ENCODE data around the gene ARHGAP26.

Gene ARHGAP26

GRCh38 chr5:142853682-142854081 is 83.5 kb downstream of the ARHGAP26 start:
- H3K27me3 ChIP-seq (ENCODE audit: control insufficient read depth in 1 of 2, insufficient read depth in 1 of 2, low read length in 2 of 2), result no peaks in the 10 kb centered on the region

GRCh38 chr5:142856269-142856782 is 86.1 kb downstream of the ARHGAP26 start:
- Histone ChIP-seq H3K27me3 (ENCODE audit: control insufficient read depth in 1 of 2, insufficient read depth in 1 of 2, low read length in 2 of 2) (no peaks in the 10 kb centered on the region), H3K18ac (ENCODE audit: low read depth in 1 of 2, low read length in 2 of 2) (no peak overlapping the region), H2BK15ac (ENCODE audit: low read depth, poor library complexity, severe bottlenecking) (no peak overlapping the region), H3K9me3 (ENCODE audit: control insufficient read depth, low read length) (no peaks in the 10 kb centered on the region), H2AK5ac (ENCODE audit: low read length, severe bottlenecking) (peak overlapping the region; percentile 79), H3K9ac (ENCODE audit: low read length) (no peak overlapping the region), H2BK5ac (ENCODE audit: low read depth, low read length, poor library complexity, severe bottlenecking) (no peak overlapping the region), H3K4ac (ENCODE audit: low read depth in 1 of 2, low read length in 2 of 2) (no peak overlapping the region), H3K4me1 (ENCODE audit: control insufficient read depth, insufficient read depth, low read depth, low read length) (peaks cover 12% of the 10 kb centered on the region), H3K79me1 (replicated peaks; ENCODE audit: low read length, poor library complexity, severe bottlenecking) (peaks cover 41% of the 10 kb centered on the region), H4K8ac (ENCODE audit: low read length) (no peak overlapping the region), H2AFZ (ENCODE audit: low read depth, low read length) (no peak overlapping the region), H3K36me3 (ENCODE audit: control insufficient read depth in 1 of 2, insufficient read depth in 2 of 2, low read depth in 1 of 2, low read length in 2 of 2) (no peaks in the 10 kb centered on the region), H3K4me2 (ENCODE audit: low read length, poor library complexity, severe bottlenecking) (no peak overlapping the region), H3K4me3 (ENCODE audit: insufficient read depth in 1 of 2, low read depth in 1 of 2, low read length in 2 of 2) (no peak overlapping the region), H3K27ac (ENCODE audit: low read length, poor library complexity, severe bottlenecking) (no peak overlapping the region), H3K23ac (ENCODE audit: low read length in 2 of 2) (no peak overlapping the region), H2BK120ac (ENCODE audit: low read depth, low read length) (no peak overlapping the region), H4K91ac (ENCODE audit: low read length) (no peak overlapping the region), H2BK12ac (ENCODE audit: low read length in 2 of 2) (no peak overlapping the region), H3K14ac (ENCODE audit: low read length in 2 of 2) (no peak overlapping the region)
- 76% methylated on average over 4 of the region's 6 CpGs for WGBS
- no peak for DNase-seq

More at GRCh38 chr5:142853682-142854081, 83.5 kb downstream of the ARHGAP26 start:
- Histone ChIP-seq H2BK120ac (ENCODE audit: low read depth, low read length) (no peak overlapping the region), H3K79me1 (replicated peaks; ENCODE audit: low read length, poor library complexity, severe bottlenecking) (peaks cover 30% of the 10 kb centered on the region), H3K4me2 (ENCODE audit: low read length, poor library complexity, severe bottlenecking) (no peak overlapping the region), H4K91ac (ENCODE audit: low read length) (no peak overlapping the region), H3K9me3 (ENCODE audit: control insufficient read depth, low read length) (no peaks in the 10 kb centered on the region), H3K4me3 (ENCODE audit: insufficient read depth in 1 of 2, low read depth in 1 of 2, low read length in 2 of 2) (no peak overlapping the region), H2BK12ac (ENCODE audit: low read length in 2 of 2) (no peak overlapping the region), H2BK5ac (ENCODE audit: low read depth, low read length, poor library complexity, severe bottlenecking) (no peak overlapping the region), H2AFZ (ENCODE audit: low read depth, low read length) (no peak overlapping the region), H3K4ac (ENCODE audit: low read depth in 1 of 2, low read length in 2 of 2) (no peak overlapping the region), H3K27ac (ENCODE audit: low read length, poor library complexity, severe bottlenecking) (peak overlapping the region; percentile 36), H3K36me3 (ENCODE audit: control insufficient read depth in 1 of 2, insufficient read depth in 2 of 2, low read depth in 1 of 2, low read length in 2 of 2) (no peaks in the 10 kb centered on the region), H3K18ac (ENCODE audit: low read depth in 1 of 2, low read length in 2 of 2) (no peak overlapping the region), H3K4me1 (ENCODE audit: control insufficient read depth, insufficient read depth, low read depth, low read length) (peaks cover 8% of the 10 kb centered on the region), H3K23ac (ENCODE audit: low read length in 2 of 2) (no peak overlapping the region), H2BK15ac (ENCODE audit: low read depth, poor library complexity, severe bottlenecking) (no peak overlapping the region), H4K8ac (ENCODE audit: low read length) (no peak overlapping the region), H2AK5ac (ENCODE audit: low read length, severe bottlenecking) (peak overlapping the region; percentile 44), H3K14ac (ENCODE audit: low read length in 2 of 2) (no peak overlapping the region), H3K9ac (ENCODE audit: low read length) (no peak overlapping the region)
- no peak for DNase-seq
- 93% methylated on average over 4 of the region's 4 CpGs for WGBS

GRCh38 chr5:142857405-142857804 is 87.2 kb downstream of the ARHGAP26 start:
- Histone ChIP-seq H4K91ac (ENCODE audit: low read length) (no peak overlapping the region), H2BK5ac (ENCODE audit: low read depth, low read length, poor library complexity, severe bottlenecking) (no peak overlapping the region), H3K4me3 (ENCODE audit: insufficient read depth in 1 of 2, low read depth in 1 of 2, low read length in 2 of 2) (no peak overlapping the region), H3K4me1 (ENCODE audit: control insufficient read depth, insufficient read depth, low read depth, low read length) (peaks cover 10% of the 10 kb centered on the region), H2BK15ac (ENCODE audit: low read depth, poor library complexity, severe bottlenecking) (no peak overlapping the region), H3K9me3 (ENCODE audit: control insufficient read depth, low read length) (no peaks in the 10 kb centered on the region), H3K36me3 (ENCODE audit: control insufficient read depth in 1 of 2, insufficient read depth in 2 of 2, low read depth in 1 of 2, low read length in 2 of 2) (no peaks in the 10 kb centered on the region), H3K4me2 (ENCODE audit: low read length, poor library complexity, severe bottlenecking) (peak overlapping the region; percentile 18), H2AFZ (ENCODE audit: low read depth, low read length) (no peak overlapping the region), H3K9ac (ENCODE audit: low read length) (no peak overlapping the region), H3K23ac (ENCODE audit: low read length in 2 of 2) (no peak overlapping the region), H3K27me3 (ENCODE audit: control insufficient read depth in 1 of 2, insufficient read depth in 1 of 2, low read length in 2 of 2) (no peaks in the 10 kb centered on the region), H2BK12ac (ENCODE audit: low read length in 2 of 2) (no peak overlapping the region), H3K14ac (ENCODE audit: low read length in 2 of 2) (no peak overlapping the region), H2BK120ac (ENCODE audit: low read depth, low read length) (no peak overlapping the region), H3K4ac (ENCODE audit: low read depth in 1 of 2, low read length in 2 of 2) (no peak overlapping the region), H3K27ac (ENCODE audit: low read length, poor library complexity, severe bottlenecking) (peak overlapping the region; percentile 24), H3K79me1 (replicated peaks; ENCODE audit: low read length, poor library complexity, severe bottlenecking) (peaks cover 39% of the 10 kb centered on the region), H4K8ac (ENCODE audit: low read length) (no peak overlapping the region), H3K18ac (ENCODE audit: low read depth in 1 of 2, low read length in 2 of 2) (no peak overlapping the region), H2AK5ac (ENCODE audit: low read length, severe bottlenecking) (peak overlapping the region; percentile 40)
- 91% methylated on average over 4 of the region's 4 CpGs for WGBS
- no peak for DNase-seq

- no peaks in the 10 kb centered on the region for H3K27me3 ChIP-seq (ENCODE audit: control insufficient read depth in 1 of 2, insufficient read depth in 1 of 2, low read length in 2 of 2)
- no peak overlapping the region for H3K4ac ChIP-seq (ENCODE audit: low read depth in 1 of 2, low read length in 2 of 2)
- H2BK12ac ChIP-seq (ENCODE audit: low read length in 2 of 2), result no peak overlapping the region
- no peak overlapping the region for H2BK5ac ChIP-seq (ENCODE audit: low read depth, low read length, poor library complexity, severe bottlenecking)
- H2BK15ac ChIP-seq (ENCODE audit: low read depth, poor library complexity, severe bottlenecking), result no peak overlapping the region
- no peak overlapping the region for H2AFZ ChIP-seq (ENCODE audit: low read depth, low read length)
- H3K79me1 ChIP-seq (replicated peaks; ENCODE audit: low read length, poor library complexity, severe bottlenecking), result peaks cover 37% of the 10 kb centered on the region
- H3K14ac ChIP-seq (ENCODE audit: low read length in 2 of 2), result no peak overlapping the region
- no peak overlapping the region for H3K23ac ChIP-seq (ENCODE audit: low read length in 2 of 2)
- H3K9me3 ChIP-seq (ENCODE audit: control insufficient read depth, low read length), result no peaks in the 10 kb centered on the region
- H3K4me3 ChIP-seq (ENCODE audit: insufficient read depth in 1 of 2, low read depth in 1 of 2, low read length in 2 of 2), result no peak overlapping the region
- H4K91ac ChIP-seq (ENCODE audit: low read length), result no peak overlapping the region
- no peak for DNase-seq
- 91% methylated on average over 2 of the region's 2 CpGs for WGBS
- peaks cover 7% of the 10 kb centered on the region for H3K4me1 ChIP-seq (ENCODE audit: control insufficient read depth, insufficient read depth, low read depth, low read length)
- H4K8ac ChIP-seq (ENCODE audit: low read length), result no peak overlapping the region
- H3K9ac ChIP-seq (ENCODE audit: low read length), result no peak overlapping the region
- H2BK120ac ChIP-seq (ENCODE audit: low read depth, low read length), result no peak overlapping the region
- H2AK5ac ChIP-seq (ENCODE audit: low read length, severe bottlenecking), result no peak overlapping the region
- no peak overlapping the region for H3K4me2 ChIP-seq (ENCODE audit: low read length, poor library complexity, severe bottlenecking)
- no peak overlapping the region for H3K27ac ChIP-seq (ENCODE audit: low read length, poor library complexity, severe bottlenecking)
- no peak overlapping the region for H3K18ac ChIP-seq (ENCODE audit: low read depth in 1 of 2, low read length in 2 of 2)
- no peaks in the 10 kb centered on the region for H3K36me3 ChIP-seq (ENCODE audit: control insufficient read depth in 1 of 2, insufficient read depth in 2 of 2, low read depth in 1 of 2, low read length in 2 of 2)
These were observed 88.9 kb downstream of the ARHGAP26 start for GRCh38 chr5:142859037-142859436.
